Anterior cingulate cortex (tissue), 58 donors: Measurements from ENCODE around the gene VPS33A.
"Not testable (repeated sequence)": the region's sequence is repeated elsewhere in the genome, so short reads cannot be mapped to it uniquely, and the experiment has no call there.

Experiments
- DNase-seq, 58 donors: peaks; one replicate each; lab custom pipeline; 2025; lab: John Stamatoyannopoulos, UW

Gene VPS33A

GRCh38 chr12:122206111-122206881, 60.0 kb downstream of the VPS33A start:
- DNase-seq: no peak

- no peak for DNase-seq
Observed at GRCh38 chr12:122205053-122205925, 61.0 kb downstream of the VPS33A start.

DNA sequence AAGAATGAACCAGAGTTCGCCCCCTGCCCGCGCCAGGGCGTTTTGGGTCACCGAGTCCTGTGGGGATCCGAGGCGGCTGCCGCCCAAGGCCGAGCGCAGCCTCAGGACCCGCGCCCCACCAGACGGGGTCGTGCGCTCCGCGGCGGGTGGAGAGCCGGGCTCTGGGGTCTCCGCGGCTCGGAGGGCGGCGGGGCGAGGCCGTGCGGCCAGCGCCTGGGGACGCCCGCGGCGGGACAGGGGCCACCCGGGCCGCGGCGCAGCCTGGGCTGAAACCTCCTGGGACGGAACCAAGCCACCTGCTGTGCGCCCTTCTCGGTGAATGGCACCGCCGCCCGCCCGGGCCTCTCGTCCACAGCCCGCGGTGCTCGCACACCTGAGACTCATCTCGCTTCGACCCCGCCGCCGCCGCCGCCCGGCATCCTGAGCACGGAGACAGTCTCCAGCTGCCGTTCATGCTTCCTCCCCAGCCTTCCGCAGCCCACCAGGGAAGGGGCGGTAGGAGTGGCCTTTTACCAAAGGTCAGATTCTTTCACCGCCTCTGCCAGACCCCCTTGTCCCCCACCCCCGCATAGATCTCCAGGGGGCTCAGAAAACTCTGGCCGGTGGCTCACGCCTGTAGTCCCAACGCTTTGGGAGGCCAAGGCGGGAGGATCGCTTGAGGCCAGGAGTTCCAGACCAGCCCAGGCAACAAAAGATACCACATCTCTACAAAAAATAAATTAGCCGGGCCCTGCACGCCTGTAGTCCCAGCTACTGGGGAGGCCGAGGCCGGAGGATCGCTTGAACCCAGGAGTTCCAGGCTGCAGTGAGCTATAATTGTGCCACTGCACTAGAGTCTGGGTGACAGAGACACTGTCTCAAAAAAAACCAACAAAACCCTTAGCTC, 61.9 kb downstream of the VPS33A start:
- no peak for DNase-seq

DNA sequence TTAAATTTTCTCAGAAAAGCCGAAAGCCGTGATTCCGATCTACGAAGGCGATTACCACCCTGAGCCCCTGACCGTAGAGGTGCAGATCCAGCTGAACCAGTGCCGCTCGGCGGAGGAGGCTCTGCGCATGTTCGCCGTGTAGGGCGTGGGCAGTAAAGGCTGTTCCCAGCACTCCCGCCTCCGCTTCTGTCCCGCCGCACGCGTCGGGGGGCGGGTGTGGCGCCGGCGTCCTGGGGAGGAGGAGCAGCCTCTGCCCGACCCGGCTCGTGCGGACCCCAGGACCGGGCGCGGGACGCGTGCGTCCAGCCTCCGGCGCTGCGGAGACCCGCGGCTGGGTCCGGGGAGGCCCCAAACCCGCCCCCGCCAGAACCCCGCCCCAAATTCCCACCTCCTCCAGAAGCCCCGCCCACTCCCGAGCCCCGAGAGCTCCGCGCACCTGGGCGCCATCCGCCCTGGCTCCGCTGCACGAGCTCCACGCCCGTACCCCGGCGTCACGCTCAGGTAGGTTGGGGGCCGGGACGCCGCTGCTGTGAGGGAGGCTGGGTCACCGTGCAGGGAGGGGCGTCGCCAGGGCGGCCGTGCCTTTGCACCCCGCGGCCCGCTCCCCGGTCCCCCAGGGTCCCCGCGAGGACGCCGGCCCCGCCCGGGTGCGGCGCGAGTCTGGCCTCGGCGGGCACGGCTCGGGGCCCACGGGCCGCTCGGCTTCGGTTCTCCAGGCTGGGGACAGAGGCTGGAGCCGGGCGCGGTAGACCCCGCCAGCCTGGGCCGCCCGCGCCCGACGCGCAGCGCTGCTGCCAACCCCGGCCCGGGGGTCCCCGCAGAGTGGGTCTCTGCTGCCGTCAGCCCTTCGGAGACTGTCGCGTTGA, 62.8 kb downstream of the VPS33A start, which contains the start of gene B3GNT4:
Gene B3GNT4, plus strand, starts transcription at position 409 of the 866 bp plus-strand sequence. CDS start 910 bp downstream, outside the sequence.
- peak in 34 of 58 donors; percentile 12 to 72 (median 38) for DNase-seq

- not testable (repeated sequence) for DNase-seq
Observed at GRCh38 chr12:122202811-122203210, 63.5 kb downstream of the VPS33A start.

DNA sequence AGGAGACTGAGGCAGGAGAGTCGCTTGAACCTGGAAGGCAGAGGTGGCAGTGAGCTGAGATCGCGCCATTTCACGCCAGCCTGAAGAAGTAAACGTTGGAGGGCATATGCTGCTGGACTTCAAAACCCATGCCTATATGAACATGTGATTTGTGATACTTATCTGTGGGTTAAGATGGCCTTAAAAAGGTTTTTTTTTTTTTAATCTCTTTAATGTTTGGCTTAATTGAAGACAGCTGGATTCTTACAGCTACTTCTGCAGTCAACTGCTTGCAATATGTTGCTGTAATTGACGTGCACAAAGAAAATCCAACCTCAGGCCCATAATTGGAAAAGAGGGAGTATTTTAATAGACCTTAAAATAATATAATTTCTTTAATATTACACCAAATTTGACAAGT, 64.3 kb downstream of the VPS33A start:
- no peak for DNase-seq

DNA sequence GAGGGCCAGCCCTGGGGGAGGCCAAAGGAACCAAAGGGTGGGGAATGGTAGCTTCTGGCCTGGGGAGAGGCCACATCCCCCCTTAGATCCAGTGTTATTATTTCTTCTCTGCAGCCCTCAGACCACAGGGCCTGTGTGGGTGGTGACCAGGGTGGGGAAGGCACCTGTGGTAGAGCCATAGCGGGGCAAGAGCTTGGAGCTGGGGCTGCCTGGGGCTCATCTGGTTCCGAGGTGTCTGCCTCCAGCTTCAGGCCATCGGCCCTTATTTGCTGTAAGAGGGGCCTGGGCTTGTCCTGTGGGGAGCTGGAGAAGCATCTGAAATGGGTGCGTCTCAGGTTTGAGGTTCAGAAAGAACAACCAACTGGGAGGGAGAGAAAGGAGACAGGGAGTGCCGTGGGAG, 64.9 kb downstream of the VPS33A start:
- DNase-seq: no peak

- no peak for DNase-seq
Observed at GRCh38 chr12:122200541-122201175, 65.6 kb downstream of the VPS33A start.

DNA sequence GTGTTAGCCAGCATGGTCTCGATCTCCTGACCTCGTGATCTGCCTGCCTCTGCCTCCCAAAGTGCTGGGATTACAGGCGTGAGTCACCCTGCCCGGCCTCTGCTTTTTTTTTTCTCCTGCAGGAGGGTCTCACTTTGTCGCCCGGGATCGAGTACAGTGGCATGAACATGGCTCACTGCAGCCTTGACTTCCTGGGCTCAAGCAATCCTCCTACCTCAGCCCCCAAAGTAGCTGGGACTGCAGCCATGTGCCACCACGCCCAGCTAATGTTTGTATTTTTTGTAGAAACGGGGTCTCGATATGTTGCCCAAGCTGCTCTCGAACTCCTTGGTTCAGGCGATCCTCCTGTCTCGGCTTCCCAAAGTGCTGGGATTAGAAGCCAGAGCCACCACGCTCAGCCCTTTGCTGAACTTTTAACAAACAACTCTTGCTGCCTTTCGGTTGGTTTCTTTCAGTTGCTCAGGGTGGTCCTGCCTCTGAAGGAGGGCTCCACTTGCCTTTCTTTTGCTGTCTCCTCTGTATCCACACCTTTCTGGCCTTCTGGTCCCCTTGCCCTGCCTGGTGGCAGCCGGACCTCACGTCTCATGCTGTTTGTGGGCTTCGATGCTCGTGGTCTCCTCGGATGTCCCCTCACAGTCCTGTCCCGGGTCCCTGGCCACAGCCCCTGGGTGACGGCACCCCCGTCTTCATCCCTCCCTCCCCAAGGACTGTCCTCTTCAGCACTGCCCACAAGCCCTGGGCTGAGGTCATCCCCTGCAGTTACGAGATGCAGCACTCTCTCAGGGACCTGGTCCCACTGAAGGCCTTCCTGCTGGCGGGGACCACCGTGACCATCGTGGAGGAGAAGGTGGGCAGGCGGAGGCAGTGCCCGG, 66.6 kb downstream of the VPS33A start:
- no peak for DNase-seq

GRCh38 chr12:122197612-122197966, 68.7 kb downstream of the VPS33A start:
- no peak for DNase-seq

DNA sequence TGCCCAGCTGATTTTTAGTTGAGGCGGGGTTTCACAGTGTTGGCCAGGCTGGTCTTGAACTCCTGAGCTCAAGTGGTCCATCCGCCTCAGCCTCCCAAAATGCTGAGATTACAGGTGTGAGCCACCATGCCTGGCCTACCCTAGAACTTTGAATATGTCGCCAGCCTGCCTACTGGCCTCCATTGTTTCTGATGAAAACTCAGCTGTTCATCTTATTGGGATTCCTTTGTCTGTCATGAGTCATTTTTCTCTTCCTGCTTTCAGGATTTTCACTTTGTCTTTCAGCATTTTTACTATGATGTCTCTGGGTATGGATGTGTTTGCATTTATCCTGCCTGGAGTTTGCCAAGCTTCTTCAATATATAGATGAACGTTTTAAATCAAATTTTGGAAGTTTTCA, 70.9 kb downstream of the VPS33A start:
- DNase-seq: no peak

- DNase-seq: no peak
Observed at GRCh38 chr12:122194804-122195203, 71.5 kb downstream of the VPS33A start.

GRCh38 chr12:122192441-122192840, 73.9 kb downstream of the VPS33A start:
- DNase-seq: no peak

DNA sequence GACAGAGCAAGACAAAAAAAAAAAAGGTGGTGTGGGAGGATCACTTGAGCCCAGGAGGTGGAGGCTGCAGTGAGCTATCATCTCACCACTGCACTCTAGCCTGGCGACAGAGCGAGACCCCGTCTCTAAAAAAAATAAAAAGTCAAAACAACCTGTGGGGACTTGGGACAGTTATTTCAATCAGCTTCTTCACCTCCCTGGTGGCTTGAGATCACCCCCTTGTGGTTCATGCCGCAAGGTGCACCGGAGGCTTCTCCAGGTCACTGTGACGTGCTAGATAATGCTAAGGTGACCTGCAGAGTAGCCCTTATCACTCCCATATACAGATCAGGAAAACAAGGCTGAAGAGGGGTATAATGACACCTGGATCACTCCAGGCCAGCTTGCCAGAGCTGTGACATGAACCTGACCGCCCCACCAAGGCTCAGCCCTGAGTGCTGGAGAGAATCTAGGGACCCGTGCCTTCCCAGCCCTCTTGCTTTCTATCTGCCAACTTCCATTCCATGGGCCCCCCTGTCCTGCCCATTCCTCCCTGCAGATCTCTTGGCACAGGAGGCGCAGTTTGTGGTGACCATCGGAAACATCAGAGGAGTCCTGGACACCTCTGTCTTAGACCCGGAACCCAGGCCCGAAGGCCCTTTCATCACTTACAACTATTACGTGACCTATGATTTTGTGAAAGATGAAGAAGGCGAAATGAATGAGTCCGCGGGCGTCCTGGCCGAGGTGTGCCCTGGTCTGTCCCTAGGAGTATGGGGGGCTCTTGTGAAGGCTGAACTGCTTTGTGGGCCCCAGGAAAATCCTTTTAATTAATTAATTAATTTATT, 75.2 kb downstream of the VPS33A start:
- DNase-seq: peak in 12 of 58 donors; percentile 2 to 39 (median 18)

- DNase-seq: no peak
Observed at GRCh38 chr12:122189626-122190475, 76.4 kb downstream of the VPS33A start.

GRCh38 chr12:122187466-122187865, 78.8 kb downstream of the VPS33A start:
- no peak for DNase-seq
